HFFc6 (cell line): Measurements from ENCODE around the gene VPS13A. TPM values are rescaled to one million over a fixed set of nuclear protein-coding genes. Genes with fewer than 3 reads are reported as not detected.
A peak's percentile ranks its signal among the peaks of the same experiment; 100 is the strongest.

Experiments
- DNase-seq: peaks from one replicate; pipeline ENCODE4 v3.0.0-alpha.2; 2018
- H3K27ac Mint-ChIP-seq: 2 replicates; pipeline ENCODE4 v1.8.0; 2020; ENCODE audit warnings: mild to moderate bottlenecking, mixed read lengths
- H3K27me3 Mint-ChIP-seq: 2 replicates; pipeline ENCODE4 v1.8.0; 2021; ENCODE audit warnings: mild to moderate bottlenecking, moderate library complexity, mixed read lengths; ENCODE audit not compliant: insufficient read depth
- H3K36me3 Mint-ChIP-seq: 2 replicates; pipeline ENCODE4 v1.8.0; 2021; ENCODE audit warnings: low read depth, mixed read lengths
- H3K4me1 Mint-ChIP-seq: 2 replicates; pipeline ENCODE4 v1.8.0; 2020; ENCODE audit warnings: low read depth, mixed read lengths
- H3K4me3 Mint-ChIP-seq: 2 replicates; pipeline ENCODE4 v1.8.0; 2020; ENCODE audit warnings: mild to moderate bottlenecking, moderate library complexity, mixed read lengths
- H3K9me3 Mint-ChIP-seq: 2 replicates; pipeline ENCODE4 v1.8.0; 2020; ENCODE audit warnings: mild to moderate bottlenecking, mixed read lengths
- total RNA-seq, 6 experiments: library from RNA; stranded (reverse); fragmentation: NEBNext Ultra II Directional; extraction: Animal tissue kit (Norgen Biotek cat#: 25700); gene quantifications; 2 replicates in 1 of 6; 3 replicates in 5 of 6; pipeline ENCODE4 v1.2.3, GENCODE V29; 2021
- TF ChIP-seq, protein P1 (sequence below): fragments of 200-600 bp; sonication (generic); IDR thresholded peaks from 2 replicates; pipeline ENCODE4 v1.5.0; 2021; ENCODE audit warnings: antibody characterized with exemption, mild to moderate bottlenecking

Gene VPS13A
- total RNA-seq, 6 experiments from 2014 or later = 10.6 to 13.9 (median 13.2) TPM

DNA sequence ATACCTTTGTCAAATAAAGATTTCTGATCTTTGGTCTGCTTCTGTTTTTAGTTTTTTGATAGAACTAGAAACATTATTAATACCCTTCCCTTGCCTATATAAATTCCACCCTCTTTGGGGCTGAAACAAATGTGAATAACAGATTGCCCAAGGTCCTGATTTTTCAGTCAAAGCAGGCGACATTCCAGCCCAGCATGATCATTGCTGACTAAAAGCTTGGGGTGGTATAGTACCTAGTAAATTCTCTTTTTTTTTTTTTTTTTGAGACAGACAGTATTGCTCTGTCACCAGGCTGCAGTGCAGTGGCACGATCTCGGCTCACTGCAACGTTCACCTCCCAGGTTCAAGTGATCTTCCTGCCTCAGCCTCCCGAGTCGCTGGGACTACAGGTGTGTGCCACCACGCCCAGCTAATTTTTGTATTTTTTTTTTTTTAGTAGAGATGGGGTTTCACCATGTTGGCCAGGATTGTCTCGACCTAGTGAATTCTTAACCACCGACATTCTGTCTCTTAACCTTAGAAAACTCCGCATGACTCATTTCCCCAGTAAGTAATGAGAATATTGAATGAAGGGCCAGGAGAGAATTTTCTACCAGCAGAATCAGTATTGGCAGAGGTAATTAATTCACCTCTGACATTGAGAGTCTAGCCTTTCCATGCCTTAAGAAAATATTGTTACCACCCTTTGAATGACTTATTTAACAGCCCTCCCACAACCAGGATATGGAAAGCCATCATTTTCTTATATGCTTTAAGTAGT lies 244.4 kb downstream of the VPS13A start:
- no peak for DNase-seq
- H3K27ac Mint-ChIP-seq = no peak overlapping the region
- H3K9me3 Mint-ChIP-seq = no peaks in the 10 kb centered on the region; the same call in 1 of the 2 replicates
- no peaks in the 10 kb centered on the region for H3K36me3 Mint-ChIP-seq
- peaks cover 43% of the 10 kb centered on the region for H3K4me1 Mint-ChIP-seq
- no peaks in the 10 kb centered on the region for H3K27me3 Mint-ChIP-seq
- TF ChIP-seq, protein P1, sequence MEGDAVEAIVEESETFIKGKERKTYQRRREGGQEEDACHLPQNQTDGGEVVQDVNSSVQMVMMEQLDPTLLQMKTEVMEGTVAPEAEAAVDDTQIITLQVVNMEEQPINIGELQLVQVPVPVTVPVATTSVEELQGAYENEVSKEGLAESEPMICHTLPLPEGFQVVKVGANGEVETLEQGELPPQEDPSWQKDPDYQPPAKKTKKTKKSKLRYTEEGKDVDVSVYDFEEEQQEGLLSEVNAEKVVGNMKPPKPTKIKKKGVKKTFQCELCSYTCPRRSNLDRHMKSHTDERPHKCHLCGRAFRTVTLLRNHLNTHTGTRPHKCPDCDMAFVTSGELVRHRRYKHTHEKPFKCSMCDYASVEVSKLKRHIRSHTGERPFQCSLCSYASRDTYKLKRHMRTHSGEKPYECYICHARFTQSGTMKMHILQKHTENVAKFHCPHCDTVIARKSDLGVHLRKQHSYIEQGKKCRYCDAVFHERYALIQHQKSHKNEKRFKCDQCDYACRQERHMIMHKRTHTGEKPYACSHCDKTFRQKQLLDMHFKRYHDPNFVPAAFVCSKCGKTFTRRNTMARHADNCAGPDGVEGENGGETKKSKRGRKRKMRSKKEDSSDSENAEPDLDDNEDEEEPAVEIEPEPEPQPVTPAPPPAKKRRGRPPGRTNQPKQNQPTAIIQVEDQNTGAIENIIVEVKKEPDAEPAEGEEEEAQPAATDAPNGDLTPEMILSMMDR = no peak
- no peak overlapping the region for H3K4me3 Mint-ChIP-seq

DNA sequence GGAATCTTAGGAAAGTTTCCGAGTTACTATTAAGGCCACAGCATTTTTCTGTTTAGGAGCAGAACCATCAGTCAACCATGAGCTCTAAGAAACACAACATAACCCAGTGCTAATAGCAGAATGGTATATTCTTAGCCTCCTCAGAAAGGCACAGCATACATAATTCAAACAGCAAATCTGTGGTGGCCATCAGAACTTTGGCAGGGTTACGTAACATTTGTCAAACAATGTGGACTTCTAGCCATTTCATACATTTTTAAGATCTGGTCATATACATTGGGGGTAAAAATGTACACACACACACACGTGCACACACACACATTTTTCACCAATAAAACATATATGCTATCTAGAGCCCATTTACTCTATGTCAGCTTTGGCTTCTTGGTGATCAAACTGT lies 245.6 kb downstream of the VPS13A start:
- no peaks in the 10 kb centered on the region; the same call in 1 of the 2 replicates for H3K9me3 Mint-ChIP-seq
- TF ChIP-seq, protein P1 = no peak
- no peak overlapping the region for H3K27ac Mint-ChIP-seq
- H3K4me1 Mint-ChIP-seq = peaks cover 35% of the 10 kb centered on the region
- H3K27me3 Mint-ChIP-seq = no peaks in the 10 kb centered on the region
- DNase-seq = no peak
- H3K36me3 Mint-ChIP-seq = no peaks in the 10 kb centered on the region
- H3K4me3 Mint-ChIP-seq = no peak overlapping the region

DNA sequence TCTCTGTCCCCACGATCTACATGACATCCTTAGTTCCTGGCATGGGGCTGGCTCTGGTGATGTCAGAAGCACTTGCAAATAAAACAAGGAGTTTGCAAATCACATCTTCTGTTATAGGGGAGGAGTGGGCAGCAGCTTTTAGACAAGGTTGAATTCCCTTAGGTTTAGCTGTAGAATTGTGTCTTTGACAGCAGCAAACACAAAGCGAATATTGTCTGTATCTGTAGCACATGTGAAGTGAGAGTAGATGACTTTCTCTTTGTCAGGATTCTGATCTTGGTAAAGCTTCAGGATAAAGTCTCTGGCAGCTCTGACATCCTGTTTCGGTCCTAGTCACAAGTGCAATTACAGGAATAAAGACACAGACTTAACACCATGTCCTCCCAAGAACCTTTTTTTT lies 246.5 kb downstream of the VPS13A start:
- H3K4me3 Mint-ChIP-seq = no peak overlapping the region
- H3K4me1 Mint-ChIP-seq = peaks cover 27% of the 10 kb centered on the region
- no peaks in the 10 kb centered on the region for H3K27me3 Mint-ChIP-seq
- TF ChIP-seq, protein P1 = no peak
- H3K36me3 Mint-ChIP-seq = no peaks in the 10 kb centered on the region
- no peaks in the 10 kb centered on the region; the same call in 1 of the 2 replicates for H3K9me3 Mint-ChIP-seq
- no peak for DNase-seq
- H3K27ac Mint-ChIP-seq = no peak overlapping the region

DNA sequence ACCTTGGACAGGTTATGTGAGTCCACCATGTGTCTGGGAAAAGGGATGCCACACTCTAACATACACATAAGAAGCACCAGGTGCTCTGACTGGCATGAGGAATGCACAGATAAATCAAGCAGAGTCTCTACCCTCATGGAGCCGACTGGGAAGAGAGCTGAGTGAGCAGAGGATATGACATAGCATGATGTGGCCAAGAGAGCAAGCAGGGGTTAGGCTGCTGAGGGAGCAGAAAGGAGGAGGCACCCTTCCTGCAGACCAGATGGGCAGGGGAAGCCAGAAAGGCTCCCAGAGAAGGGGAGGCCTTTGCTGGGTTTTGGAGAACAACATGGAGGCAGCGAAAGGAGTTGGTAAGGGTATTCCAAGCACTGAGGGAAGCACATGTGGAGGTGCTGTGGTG lies 247.7 kb downstream of the VPS13A start:
- TF ChIP-seq, protein P1 = no peak
- no peak overlapping the region for H3K4me3 Mint-ChIP-seq
- H3K27ac Mint-ChIP-seq = peak overlapping the region; percentile 23; the same call in 1 of the 2 replicates
- no peaks in the 10 kb centered on the region for H3K36me3 Mint-ChIP-seq
- H3K27me3 Mint-ChIP-seq = no peaks in the 10 kb centered on the region
- peaks cover 27% of the 10 kb centered on the region for H3K4me1 Mint-ChIP-seq
- H3K9me3 Mint-ChIP-seq = no peaks in the 10 kb centered on the region; the same call in 1 of the 2 replicates
- DNase-seq = no peak

DNA sequence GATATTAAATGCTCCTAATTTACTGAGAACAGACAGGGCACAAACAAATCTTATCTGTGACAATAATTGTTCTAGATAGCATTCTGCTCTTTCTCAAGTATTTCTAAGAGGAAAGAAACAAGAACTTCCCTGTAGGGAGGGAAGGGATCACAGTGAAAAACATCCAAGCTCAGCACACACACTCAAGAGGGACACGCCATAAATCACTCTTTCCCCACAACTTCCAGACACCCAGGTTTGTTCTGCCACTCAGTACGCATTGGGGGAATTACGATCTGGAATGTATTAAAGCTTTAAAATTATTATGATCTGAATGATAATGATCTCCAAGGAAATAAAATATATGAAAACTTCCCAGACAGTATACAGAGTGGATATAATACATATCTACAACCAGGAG lies 249.4 kb downstream of the VPS13A start:
- TF ChIP-seq, protein P1 = no peak
- no peaks in the 10 kb centered on the region for H3K36me3 Mint-ChIP-seq
- no peaks in the 10 kb centered on the region; the same call in 1 of the 2 replicates for H3K27me3 Mint-ChIP-seq
- no peak for DNase-seq
- peaks cover 20% of the 10 kb centered on the region for H3K4me1 Mint-ChIP-seq
- no peak overlapping the region for H3K4me3 Mint-ChIP-seq
- no peak overlapping the region for H3K27ac Mint-ChIP-seq
- no peaks in the 10 kb centered on the region; the same call in 1 of the 2 replicates for H3K9me3 Mint-ChIP-seq
